ENCODE data around the gene ACADS.

ACADS gene

GRCh38 chr12:120736404-120737331 is 11.0 kb downstream of the ACADS start:
- H3K9ac ChIP-seq (ENCODE audit: low read length in 5 of 5): no peak overlapping the region
- H3K27ac ChIP-seq (ENCODE audit: low read depth, low read length): no peak overlapping the region
- no peaks in the 10 kb centered on the region for H3K9me3 ChIP-seq (ENCODE audit: control insufficient read depth in 5 of 5, low read length in 5 of 5)
- H3K27me3 ChIP-seq (ENCODE audit: control insufficient read depth in 5 of 5, insufficient read depth in 4 of 5, low read length in 5 of 5): no peaks in the 10 kb centered on the region
- H3K4me1 ChIP-seq (ENCODE audit: control insufficient read depth in 5 of 5, insufficient read depth in 5 of 5, low read length in 5 of 5): peaks cover 3 to 20% (median 11%) of the 10 kb centered on the region in 5 donors
- H3K36me3 ChIP-seq (ENCODE audit: control insufficient read depth in 5 of 5, insufficient read depth in 5 of 5, low read length in 5 of 5): peaks cover 0 to 49% (median 32%) of the 10 kb centered on the region in 5 donors
- H3K4me3 ChIP-seq (ENCODE audit: low read depth in 1 of 5, low read length in 5 of 5): no peak overlapping the region

- Histone ChIP-seq H3K9me3 (ENCODE audit: control insufficient read depth in 5 of 5, low read length in 5 of 5) (no peaks in the 10 kb centered on the region), H3K27ac (ENCODE audit: low read depth, low read length) (no peak overlapping the region), H3K4me3 (ENCODE audit: low read depth in 1 of 5, low read length in 5 of 5) (no peak overlapping the region), H3K36me3 (ENCODE audit: control insufficient read depth in 5 of 5, insufficient read depth in 5 of 5, low read length in 5 of 5) (peaks cover 0 to 49% (median 32%) of the 10 kb centered on the region in 5 donors), H3K27me3 (ENCODE audit: control insufficient read depth in 5 of 5, insufficient read depth in 4 of 5, low read length in 5 of 5) (no peaks in the 10 kb centered on the region), H3K9ac (ENCODE audit: low read length in 5 of 5) (peak overlapping the region in 1 of 5 donors; percentile 25), H3K4me1 (ENCODE audit: control insufficient read depth in 5 of 5, insufficient read depth in 5 of 5, low read length in 5 of 5) (peaks cover 5 to 26% (median 17%) of the 10 kb centered on the region in 5 donors)
Observed at GRCh38 chr12:120737557-120738251, 12.1 kb downstream of the ACADS start.

- H3K4me1 ChIP-seq (ENCODE audit: control insufficient read depth in 5 of 5, insufficient read depth in 5 of 5, low read length in 5 of 5): peaks cover 5 to 22% (median 15%) of the 10 kb centered on the region in 5 donors
- no peaks in the 10 kb centered on the region for H3K9me3 ChIP-seq (ENCODE audit: control insufficient read depth in 5 of 5, low read length in 5 of 5)
- peaks cover 0 to 49% (median 32%) of the 10 kb centered on the region in 5 donors for H3K36me3 ChIP-seq (ENCODE audit: control insufficient read depth in 5 of 5, insufficient read depth in 5 of 5, low read length in 5 of 5)
- peak overlapping the region in 1 of 5 donors; percentile 25 for H3K9ac ChIP-seq (ENCODE audit: low read length in 5 of 5)
- no peaks in the 10 kb centered on the region for H3K27me3 ChIP-seq (ENCODE audit: control insufficient read depth in 5 of 5, insufficient read depth in 4 of 5, low read length in 5 of 5)
- no peak overlapping the region for H3K27ac ChIP-seq (ENCODE audit: low read depth, low read length)
- H3K4me3 ChIP-seq (ENCODE audit: low read depth in 1 of 5, low read length in 5 of 5): no peak overlapping the region
Observed at GRCh38 chr12:120738252-120739030, 12.8 kb downstream of the ACADS start.

GRCh38 chr12:120739031-120739762 is 13.6 kb downstream of the ACADS start:
- Histone ChIP-seq H3K27ac (ENCODE audit: low read depth, low read length) (no peak overlapping the region), H3K4me3 (ENCODE audit: low read depth in 1 of 5, low read length in 5 of 5) (no peak overlapping the region), H3K27me3 (ENCODE audit: control insufficient read depth in 5 of 5, insufficient read depth in 4 of 5, low read length in 5 of 5) (no peaks in the 10 kb centered on the region), H3K9ac (ENCODE audit: low read length in 5 of 5) (peak overlapping the region in 1 of 5 donors; percentile 29), H3K4me1 (ENCODE audit: control insufficient read depth in 5 of 5, insufficient read depth in 5 of 5, low read length in 5 of 5) (peaks cover under 1 to 16% (median 11%) of the 10 kb centered on the region in 5 donors), H3K9me3 (ENCODE audit: control insufficient read depth in 5 of 5, low read length in 5 of 5) (no peaks in the 10 kb centered on the region), H3K36me3 (ENCODE audit: control insufficient read depth in 5 of 5, insufficient read depth in 5 of 5, low read length in 5 of 5) (peaks cover 0 to 45% (median 31%) of the 10 kb centered on the region in 5 donors)

GRCh38 chr12:120739821-120740613 is 14.4 kb downstream of the ACADS start:
- H3K9me3 ChIP-seq (ENCODE audit: control insufficient read depth in 5 of 5, low read length in 5 of 5): no peaks in the 10 kb centered on the region
- no peak overlapping the region for H3K4me3 ChIP-seq (ENCODE audit: low read depth in 1 of 5, low read length in 5 of 5)
- peaks cover 0 to 13% (median 8%) of the 10 kb centered on the region in 5 donors for H3K4me1 ChIP-seq (ENCODE audit: control insufficient read depth in 5 of 5, insufficient read depth in 5 of 5, low read length in 5 of 5)
- H3K9ac ChIP-seq (ENCODE audit: low read length in 5 of 5): peak overlapping the region in 1 of 5 donors; percentile 29
- H3K27me3 ChIP-seq (ENCODE audit: control insufficient read depth in 5 of 5, insufficient read depth in 4 of 5, low read length in 5 of 5): no peaks in the 10 kb centered on the region
- peaks cover 0 to 44% (median 28%) of the 10 kb centered on the region in 5 donors for H3K36me3 ChIP-seq (ENCODE audit: control insufficient read depth in 5 of 5, insufficient read depth in 5 of 5, low read length in 5 of 5)
- H3K27ac ChIP-seq (ENCODE audit: low read depth, low read length): no peak overlapping the region

- no peaks in the 10 kb centered on the region for H3K27me3 ChIP-seq (ENCODE audit: control insufficient read depth in 5 of 5, insufficient read depth in 4 of 5, low read length in 5 of 5)
- H3K36me3 ChIP-seq (ENCODE audit: control insufficient read depth in 5 of 5, insufficient read depth in 5 of 5, low read length in 5 of 5): peaks cover 0 to 44% (median 28%) of the 10 kb centered on the region in 5 donors
- no peak overlapping the region for H3K9ac ChIP-seq (ENCODE audit: low read length in 5 of 5)
- peaks cover 0 to 13% (median 8%) of the 10 kb centered on the region in 5 donors for H3K4me1 ChIP-seq (ENCODE audit: control insufficient read depth in 5 of 5, insufficient read depth in 5 of 5, low read length in 5 of 5)
- no peaks in the 10 kb centered on the region for H3K9me3 ChIP-seq (ENCODE audit: control insufficient read depth in 5 of 5, low read length in 5 of 5)
- no peak overlapping the region for H3K27ac ChIP-seq (ENCODE audit: low read depth, low read length)
- H3K4me3 ChIP-seq (ENCODE audit: low read depth in 1 of 5, low read length in 5 of 5): no peak overlapping the region
Observed at GRCh38 chr12:120740871-120741270, 15.2 kb downstream of the ACADS start.

GRCh38 chr12:120741476-120742421 is 16.1 kb downstream of the ACADS start:
- peaks cover 0 to 37% (median 25%) of the 10 kb centered on the region in 5 donors for H3K36me3 ChIP-seq (ENCODE audit: control insufficient read depth in 5 of 5, insufficient read depth in 5 of 5, low read length in 5 of 5)
- H3K4me3 ChIP-seq (ENCODE audit: low read depth in 1 of 5, low read length in 5 of 5): no peak overlapping the region
- no peak overlapping the region for H3K9ac ChIP-seq (ENCODE audit: low read length in 5 of 5)
- H3K4me1 ChIP-seq (ENCODE audit: control insufficient read depth in 5 of 5, insufficient read depth in 5 of 5, low read length in 5 of 5): peaks cover 0 to 13% (median 8%) of the 10 kb centered on the region in 5 donors
- H3K27me3 ChIP-seq (ENCODE audit: control insufficient read depth in 5 of 5, insufficient read depth in 4 of 5, low read length in 5 of 5): no peaks in the 10 kb centered on the region
- H3K9me3 ChIP-seq (ENCODE audit: control insufficient read depth in 5 of 5, low read length in 5 of 5): no peaks in the 10 kb centered on the region
- H3K27ac ChIP-seq (ENCODE audit: low read depth, low read length): no peak overlapping the region

- H3K27me3 ChIP-seq (ENCODE audit: control insufficient read depth in 5 of 5, insufficient read depth in 4 of 5, low read length in 5 of 5): no peaks in the 10 kb centered on the region
- no peak overlapping the region for H3K4me3 ChIP-seq (ENCODE audit: low read depth in 1 of 5, low read length in 5 of 5)
- no peak overlapping the region for H3K27ac ChIP-seq (ENCODE audit: low read depth, low read length)
- peaks cover 0 to 13% (median 8%) of the 10 kb centered on the region in 5 donors for H3K4me1 ChIP-seq (ENCODE audit: control insufficient read depth in 5 of 5, insufficient read depth in 5 of 5, low read length in 5 of 5)
- no peaks in the 10 kb centered on the region for H3K9me3 ChIP-seq (ENCODE audit: control insufficient read depth in 5 of 5, low read length in 5 of 5)
- H3K9ac ChIP-seq (ENCODE audit: low read length in 5 of 5): no peak overlapping the region
- H3K36me3 ChIP-seq (ENCODE audit: control insufficient read depth in 5 of 5, insufficient read depth in 5 of 5, low read length in 5 of 5): peaks cover 0 to 5% (median 0%) of the 10 kb centered on the region in 5 donors
Observed at GRCh38 chr12:120744922-120745493, 19.4 kb downstream of the ACADS start.
